ENCODE results near the gene SPTBN4. TPM values are rescaled to one million over a fixed set of nuclear protein-coding genes. Genes with fewer than 3 reads are reported as not detected.

SPTBN4 gene
- total RNA-seq, 1 donor from 2014 or later: 0.43 TPM

- Histone ChIP-seq H3K36me3 (no peaks in the 10 kb centered on the region), H3K4me1 (peaks cover 15 to 26% of the 10 kb centered on the region in 2 donors), H3K27ac (no peak overlapping the region), H3K9me3 (no peaks in the 10 kb centered on the region), H3K27me3 (no peaks in the 10 kb centered on the region), H3K4me3 (no peak overlapping the region)
- DNase-seq (ENCODE audit: low spot score in 2 of 2): no peak
- TF ChIP-seq CTCF (IDR thresholded peaks at IDR 0.05): no peak
- intact Hi-C loops (cut with DNase I): loop anchor here (5.0 to 10.0 kb wide), 3 partner anchors 192 to 290 kb away; partner anchors contain the start of genes C19orf47 and PLD3
Observed at GRCh38 chr19:40594657-40595091, 127.9 kb downstream of the SPTBN4 start.

DNA sequence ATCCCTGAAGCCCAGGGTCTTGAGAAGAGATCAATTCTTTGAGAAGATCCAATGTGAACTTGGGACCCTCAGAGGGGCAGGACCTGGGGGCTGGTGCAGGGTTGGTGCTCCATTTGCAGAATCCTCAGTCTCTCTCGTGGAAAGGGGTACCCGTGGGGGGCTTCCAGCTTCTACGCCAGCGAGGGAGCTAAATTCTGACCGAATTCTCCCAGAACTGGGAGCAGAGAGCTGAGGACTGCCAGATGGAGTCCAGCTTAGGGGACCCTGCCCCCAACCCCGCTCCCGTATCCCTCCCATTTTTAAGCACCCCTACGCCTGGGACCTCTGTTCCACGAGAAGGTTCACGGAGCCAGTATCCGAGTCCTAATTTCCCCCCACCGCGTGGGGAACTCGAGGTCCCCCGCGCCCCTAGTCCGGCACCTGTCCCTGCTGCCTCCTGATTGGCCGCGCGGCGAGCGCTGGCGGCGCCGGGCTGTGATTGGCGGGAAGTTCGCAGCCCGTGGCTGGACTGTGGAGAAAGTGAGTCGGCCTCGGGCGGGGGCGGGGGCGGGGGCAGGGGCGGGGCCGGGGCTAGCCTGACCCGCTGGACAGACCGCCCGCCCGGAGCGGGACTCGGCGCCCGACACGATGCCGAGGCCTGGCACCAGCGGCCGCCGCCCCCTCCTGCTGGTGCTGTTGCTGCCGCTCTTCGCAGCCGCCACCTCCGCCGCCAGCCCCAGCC, 130.0 kb downstream of the SPTBN4 start:
- H3K27ac ChIP-seq: no peak overlapping the region
- intact Hi-C loops (cut with DNase I): loop anchor here (5.0 to 10.0 kb wide), 3 partner anchors 194 to 292 kb away; partner anchors contain the start of genes C19orf47 and PLD3
- H3K4me1 ChIP-seq: peaks cover 17 to 43% of the 10 kb centered on the region in 2 donors
- peak in 1 of 2 donors; percentile 86 for DNase-seq (ENCODE audit: low spot score in 2 of 2)
- no peak for TF ChIP-seq CTCF (IDR thresholded peaks at IDR 0.05)
- no peaks in the 10 kb centered on the region for H3K27me3 ChIP-seq
- H3K4me3 ChIP-seq: peak overlapping the region; percentile 41 to 57
- H3K36me3 ChIP-seq: no peaks in the 10 kb centered on the region
- H3K9me3 ChIP-seq: no peaks in the 10 kb centered on the region

GRCh38 chr19:40597329-40597838, 130.6 kb downstream of the SPTBN4 start:
- Histone ChIP-seq H3K27ac (no peak overlapping the region), H3K4me3 (peak overlapping the region; percentile 41 to 57), H3K4me1 (peaks cover 17 to 43% of the 10 kb centered on the region in 2 donors), H3K9me3 (no peaks in the 10 kb centered on the region), H3K27me3 (no peaks in the 10 kb centered on the region), H3K36me3 (no peaks in the 10 kb centered on the region)
- no peak for TF ChIP-seq CTCF (IDR thresholded peaks at IDR 0.05)
- no peak for DNase-seq (ENCODE audit: low spot score in 2 of 2)
- intact Hi-C loops (cut with DNase I): loop anchor here (5.0 to 10.0 kb wide), 3 partner anchors 195 to 293 kb away; partner anchors contain the start of genes C19orf47 and PLD3

- Histone ChIP-seq H3K27ac (peak overlapping the region in 1 of 2 donors; percentile 88), H3K9me3 (no peaks in the 10 kb centered on the region), H3K36me3 (no peaks in the 10 kb centered on the region), H3K27me3 (no peaks in the 10 kb centered on the region), H3K4me1 (peaks cover 22 to 52% of the 10 kb centered on the region in 2 donors), H3K4me3 (peak overlapping the region; percentile 13 to 57)
- peak in 1 of 2 donors; percentile 94 for DNase-seq (ENCODE audit: low spot score in 2 of 2)
- intact Hi-C loops (cut with DNase I): loop anchor here (1.0 to 10.0 kb wide), 7 partner anchors 28 to 294 kb away; partner anchors contain the start of genes C19orf47 and PLD3
- peak; percentile 97 to 99 (median 97) for TF ChIP-seq CTCF (IDR thresholded peaks at IDR 0.05)
Observed at GRCh38 chr19:40598121-40598917, 131.5 kb downstream of the SPTBN4 start.

- Histone ChIP-seq H3K4me3 (peak overlapping the region in 1 of 2 donors; percentile 92), H3K36me3 (no peaks in the 10 kb centered on the region), H3K9me3 (no peaks in the 10 kb centered on the region), H3K27ac (peak overlapping the region; percentile 88 to 95), H3K4me1 (peaks cover 22 to 53% of the 10 kb centered on the region in 2 donors), H3K27me3 (no peaks in the 10 kb centered on the region)
- no peak for DNase-seq (ENCODE audit: low spot score in 2 of 2)
- no peak for TF ChIP-seq CTCF (IDR thresholded peaks at IDR 0.05)
- intact Hi-C loops (cut with DNase I): loop anchor here (1.0 to 10.0 kb wide), 7 partner anchors 29 to 294 kb away; partner anchors contain the start of genes C19orf47 and PLD3
Observed at GRCh38 chr19:40598918-40599307, 132.1 kb downstream of the SPTBN4 start.
